ENCODE data around the gene GAMT. TPM values are rescaled to one million over a fixed set of nuclear protein-coding genes. Genes with fewer than 3 reads are reported as not detected.

GAMT gene
- total and polyA plus RNA-seq, 2 of the 13 experiments (the other 11 are each of a cell fraction or from before 2014, with no cell fraction given) = 115 to 124 TPM

- TF ChIP-seq, protein P1, sequence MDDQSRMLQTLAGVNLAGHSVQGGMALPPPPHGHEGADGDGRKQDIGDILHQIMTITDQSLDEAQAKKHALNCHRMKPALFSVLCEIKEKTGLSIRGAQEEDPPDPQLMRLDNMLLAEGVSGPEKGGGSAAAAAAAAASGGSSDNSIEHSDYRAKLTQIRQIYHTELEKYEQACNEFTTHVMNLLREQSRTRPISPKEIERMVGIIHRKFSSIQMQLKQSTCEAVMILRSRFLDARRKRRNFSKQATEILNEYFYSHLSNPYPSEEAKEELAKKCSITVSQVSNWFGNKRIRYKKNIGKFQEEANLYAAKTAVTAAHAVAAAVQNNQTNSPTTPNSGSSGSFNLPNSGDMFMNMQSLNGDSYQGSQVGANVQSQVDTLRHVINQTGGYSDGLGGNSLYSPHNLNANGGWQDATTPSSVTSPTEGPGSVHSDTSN (CRISPR knock-in tag; IDR thresholded peaks at IDR 0.05; ENCODE audit: borderline replicate concordance) = peak; percentile 79
- TF ChIP-seq, protein P2, sequence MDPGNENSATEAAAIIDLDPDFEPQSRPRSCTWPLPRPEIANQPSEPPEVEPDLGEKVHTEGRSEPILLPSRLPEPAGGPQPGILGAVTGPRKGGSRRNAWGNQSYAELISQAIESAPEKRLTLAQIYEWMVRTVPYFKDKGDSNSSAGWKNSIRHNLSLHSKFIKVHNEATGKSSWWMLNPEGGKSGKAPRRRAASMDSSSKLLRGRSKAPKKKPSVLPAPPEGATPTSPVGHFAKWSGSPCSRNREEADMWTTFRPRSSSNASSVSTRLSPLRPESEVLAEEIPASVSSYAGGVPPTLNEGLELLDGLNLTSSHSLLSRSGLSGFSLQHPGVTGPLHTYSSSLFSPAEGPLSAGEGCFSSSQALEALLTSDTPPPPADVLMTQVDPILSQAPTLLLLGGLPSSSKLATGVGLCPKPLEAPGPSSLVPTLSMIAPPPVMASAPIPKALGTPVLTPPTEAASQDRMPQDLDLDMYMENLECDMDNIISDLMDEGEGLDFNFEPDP (CRISPR knock-in tag; conservative IDR thresholded peaks at IDR 0.05) = no peak
- TF ChIP-seq JARID2 (CRISPR knock-in tag; IDR thresholded peaks at IDR 0.05; ENCODE audit: insufficient replicate concordance) = peak; percentile 82
- peak; percentile 91 for TF ChIP-seq THRA (CRISPR knock-in tag; IDR thresholded peaks at IDR 0.05; ENCODE audit: borderline replicate concordance)
- TF ChIP-seq, protein P3, sequence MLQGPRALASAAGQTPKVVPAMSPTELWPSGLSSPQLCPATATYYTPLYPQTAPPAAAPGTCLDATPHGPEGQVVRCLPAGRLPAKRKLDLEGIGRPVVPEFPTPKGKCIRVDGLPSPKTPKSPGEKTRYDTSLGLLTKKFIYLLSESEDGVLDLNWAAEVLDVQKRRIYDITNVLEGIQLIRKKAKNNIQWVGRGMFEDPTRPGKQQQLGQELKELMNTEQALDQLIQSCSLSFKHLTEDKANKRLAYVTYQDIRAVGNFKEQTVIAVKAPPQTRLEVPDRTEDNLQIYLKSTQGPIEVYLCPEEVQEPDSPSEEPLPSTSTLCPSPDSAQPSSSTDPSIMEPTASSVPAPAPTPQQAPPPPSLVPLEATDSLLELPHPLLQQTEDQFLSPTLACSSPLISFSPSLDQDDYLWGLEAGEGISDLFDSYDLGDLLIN (CRISPR knock-in tag; IDR thresholded peaks at IDR 0.05; ENCODE audit: borderline replicate concordance) = no peak; the same call in 1 of the 2 replicates
- TF ChIP-seq SATB2 (CRISPR knock-in tag; IDR thresholded peaks at IDR 0.05) = 0 out of 2 replicates have a peak, but pooled peaks have one; percentile 86
- TF ChIP-seq, protein P4, sequence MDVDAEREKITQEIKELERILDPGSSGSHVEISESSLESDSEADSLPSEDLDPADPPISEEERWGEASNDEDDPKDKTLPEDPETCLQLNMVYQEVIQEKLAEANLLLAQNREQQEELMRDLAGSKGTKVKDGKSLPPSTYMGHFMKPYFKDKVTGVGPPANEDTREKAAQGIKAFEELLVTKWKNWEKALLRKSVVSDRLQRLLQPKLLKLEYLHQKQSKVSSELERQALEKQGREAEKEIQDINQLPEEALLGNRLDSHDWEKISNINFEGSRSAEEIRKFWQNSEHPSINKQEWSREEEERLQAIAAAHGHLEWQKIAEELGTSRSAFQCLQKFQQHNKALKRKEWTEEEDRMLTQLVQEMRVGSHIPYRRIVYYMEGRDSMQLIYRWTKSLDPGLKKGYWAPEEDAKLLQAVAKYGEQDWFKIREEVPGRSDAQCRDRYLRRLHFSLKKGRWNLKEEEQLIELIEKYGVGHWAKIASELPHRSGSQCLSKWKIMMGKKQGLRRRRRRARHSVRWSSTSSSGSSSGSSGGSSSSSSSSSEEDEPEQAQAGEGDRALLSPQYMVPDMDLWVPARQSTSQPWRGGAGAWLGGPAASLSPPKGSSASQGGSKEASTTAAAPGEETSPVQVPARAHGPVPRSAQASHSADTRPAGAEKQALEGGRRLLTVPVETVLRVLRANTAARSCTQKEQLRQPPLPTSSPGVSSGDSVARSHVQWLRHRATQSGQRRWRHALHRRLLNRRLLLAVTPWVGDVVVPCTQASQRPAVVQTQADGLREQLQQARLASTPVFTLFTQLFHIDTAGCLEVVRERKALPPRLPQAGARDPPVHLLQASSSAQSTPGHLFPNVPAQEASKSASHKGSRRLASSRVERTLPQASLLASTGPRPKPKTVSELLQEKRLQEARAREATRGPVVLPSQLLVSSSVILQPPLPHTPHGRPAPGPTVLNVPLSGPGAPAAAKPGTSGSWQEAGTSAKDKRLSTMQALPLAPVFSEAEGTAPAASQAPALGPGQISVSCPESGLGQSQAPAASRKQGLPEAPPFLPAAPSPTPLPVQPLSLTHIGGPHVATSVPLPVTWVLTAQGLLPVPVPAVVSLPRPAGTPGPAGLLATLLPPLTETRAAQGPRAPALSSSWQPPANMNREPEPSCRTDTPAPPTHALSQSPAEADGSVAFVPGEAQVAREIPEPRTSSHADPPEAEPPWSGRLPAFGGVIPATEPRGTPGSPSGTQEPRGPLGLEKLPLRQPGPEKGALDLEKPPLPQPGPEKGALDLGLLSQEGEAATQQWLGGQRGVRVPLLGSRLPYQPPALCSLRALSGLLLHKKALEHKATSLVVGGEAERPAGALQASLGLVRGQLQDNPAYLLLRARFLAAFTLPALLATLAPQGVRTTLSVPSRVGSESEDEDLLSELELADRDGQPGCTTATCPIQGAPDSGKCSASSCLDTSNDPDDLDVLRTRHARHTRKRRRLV (CRISPR knock-in tag; IDR thresholded peaks at IDR 0.05) = peak; percentile 89
- TF ChIP-seq MYPOP (CRISPR knock-in tag; IDR thresholded peaks at IDR 0.05) = peak; percentile 100
- peak; percentile 91 for TF ChIP-seq MED13 (CRISPR knock-in tag; IDR thresholded peaks at IDR 0.05)
- 0 out of 2 replicates have a peak, but pooled peaks have one; percentile 62 for TF ChIP-seq RORA (CRISPR knock-in tag; IDR thresholded peaks at IDR 0.05)
- peak; percentile 19; the same call in 1 of the 2 replicates for TF ChIP-seq ZNF121 (CRISPR knock-in tag; IDR thresholded peaks at IDR 0.05)
- TF ChIP-seq ZNF616 (CRISPR knock-in tag; IDR thresholded peaks at IDR 0.05; ENCODE audit: low read depth) = no peak; the same call in 1 of the 2 replicates
- TF ChIP-seq, protein P5, sequence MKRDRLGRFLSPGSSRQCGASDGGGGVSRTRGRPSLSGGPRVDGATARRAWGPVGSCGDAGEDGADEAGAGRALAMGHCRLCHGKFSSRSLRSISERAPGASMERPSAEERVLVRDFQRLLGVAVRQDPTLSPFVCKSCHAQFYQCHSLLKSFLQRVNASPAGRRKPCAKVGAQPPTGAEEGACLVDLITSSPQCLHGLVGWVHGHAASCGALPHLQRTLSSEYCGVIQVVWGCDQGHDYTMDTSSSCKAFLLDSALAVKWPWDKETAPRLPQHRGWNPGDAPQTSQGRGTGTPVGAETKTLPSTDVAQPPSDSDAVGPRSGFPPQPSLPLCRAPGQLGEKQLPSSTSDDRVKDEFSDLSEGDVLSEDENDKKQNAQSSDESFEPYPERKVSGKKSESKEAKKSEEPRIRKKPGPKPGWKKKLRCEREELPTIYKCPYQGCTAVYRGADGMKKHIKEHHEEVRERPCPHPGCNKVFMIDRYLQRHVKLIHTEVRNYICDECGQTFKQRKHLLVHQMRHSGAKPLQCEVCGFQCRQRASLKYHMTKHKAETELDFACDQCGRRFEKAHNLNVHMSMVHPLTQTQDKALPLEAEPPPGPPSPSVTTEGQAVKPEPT (CRISPR knock-in tag; IDR thresholded peaks at IDR 0.05; ENCODE audit: low read depth) = peak; percentile 93
Observed at GRCh38 chr19:1383312-1384084, 17.8 kb downstream of the GAMT start, which contains the start of gene NDUFS7 (continued).

Data from HepG2 (cell line).